Coronary artery (tissue), 2 donors: ENCODE measurements around the gene UNC45A.

Experiments
- DNase-seq: peaks from one replicate; pipeline ENCODE4 v3.0.0-alpha.2; 2017; ENCODE audit warnings: low spot score
- H3K27ac ChIP-seq, 2 donors: fragments of 200-600 bp; sonication (generic); one replicate each; pipeline ENCODE4 v1.5.1; 2016 to 2019
- H3K4me3 ChIP-seq: fragments of 200-600 bp; sonication (generic); 2 replicates; pipeline ENCODE4 v1.5.1; 2016; ENCODE audit warnings: mild to moderate bottlenecking, moderate library complexity
- TF ChIP-seq, protein P1 (sequence below): fragments of 200-600 bp; sonication (generic); IDR thresholded peaks from one replicate; pipeline ENCODE4 v1.5.1; 2019; ENCODE audit warnings: antibody characterized with exemption

UNC45A gene

DNA sequence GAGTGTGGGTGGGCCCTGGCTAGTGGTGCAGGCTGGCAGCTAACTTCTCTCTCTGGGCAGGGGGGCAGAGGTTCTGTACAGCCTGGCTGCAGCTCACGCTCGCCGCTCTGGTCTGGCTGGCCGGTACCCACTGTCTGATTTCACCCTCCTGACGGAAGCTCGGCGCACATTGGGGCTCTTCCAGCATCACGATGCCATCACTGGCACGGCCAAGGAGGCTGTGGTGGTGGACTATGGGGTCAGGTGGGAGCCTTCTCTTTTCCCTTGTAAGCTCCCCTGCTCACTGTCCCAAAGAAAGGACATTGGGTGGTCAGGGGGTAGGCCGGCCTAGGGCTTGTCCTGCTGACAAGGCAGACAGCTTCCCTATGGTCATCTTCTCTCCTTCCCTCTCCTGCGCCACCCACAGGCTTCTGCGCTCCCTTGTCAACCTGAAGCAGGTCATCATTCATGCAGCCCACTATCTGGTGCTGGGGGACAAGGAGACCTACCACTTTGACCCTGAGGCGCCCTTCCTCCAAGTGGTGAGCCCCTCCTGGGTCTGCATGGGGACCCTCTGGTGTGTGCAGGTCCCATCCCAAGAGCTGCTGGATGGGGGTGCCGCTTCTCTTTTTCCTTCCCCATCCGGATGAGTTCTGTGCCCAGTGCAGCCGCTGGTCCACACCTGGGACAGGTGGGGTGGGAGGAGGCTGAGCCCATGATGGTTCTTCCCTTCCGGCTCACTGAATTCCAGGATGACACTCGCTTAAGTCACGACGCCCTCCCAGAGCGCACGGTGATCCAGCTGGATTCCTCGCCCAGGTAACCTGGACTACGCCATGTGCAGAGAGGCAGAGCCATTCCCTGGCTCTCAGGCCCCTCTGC is 24.4 kb upstream of the UNC45A start:
- TF ChIP-seq, protein P1, sequence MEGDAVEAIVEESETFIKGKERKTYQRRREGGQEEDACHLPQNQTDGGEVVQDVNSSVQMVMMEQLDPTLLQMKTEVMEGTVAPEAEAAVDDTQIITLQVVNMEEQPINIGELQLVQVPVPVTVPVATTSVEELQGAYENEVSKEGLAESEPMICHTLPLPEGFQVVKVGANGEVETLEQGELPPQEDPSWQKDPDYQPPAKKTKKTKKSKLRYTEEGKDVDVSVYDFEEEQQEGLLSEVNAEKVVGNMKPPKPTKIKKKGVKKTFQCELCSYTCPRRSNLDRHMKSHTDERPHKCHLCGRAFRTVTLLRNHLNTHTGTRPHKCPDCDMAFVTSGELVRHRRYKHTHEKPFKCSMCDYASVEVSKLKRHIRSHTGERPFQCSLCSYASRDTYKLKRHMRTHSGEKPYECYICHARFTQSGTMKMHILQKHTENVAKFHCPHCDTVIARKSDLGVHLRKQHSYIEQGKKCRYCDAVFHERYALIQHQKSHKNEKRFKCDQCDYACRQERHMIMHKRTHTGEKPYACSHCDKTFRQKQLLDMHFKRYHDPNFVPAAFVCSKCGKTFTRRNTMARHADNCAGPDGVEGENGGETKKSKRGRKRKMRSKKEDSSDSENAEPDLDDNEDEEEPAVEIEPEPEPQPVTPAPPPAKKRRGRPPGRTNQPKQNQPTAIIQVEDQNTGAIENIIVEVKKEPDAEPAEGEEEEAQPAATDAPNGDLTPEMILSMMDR, result no peak
- Histone ChIP-seq H3K27ac (no peak overlapping the region), H3K4me3 (no peak overlapping the region)
- no peak for DNase-seq

DNA sequence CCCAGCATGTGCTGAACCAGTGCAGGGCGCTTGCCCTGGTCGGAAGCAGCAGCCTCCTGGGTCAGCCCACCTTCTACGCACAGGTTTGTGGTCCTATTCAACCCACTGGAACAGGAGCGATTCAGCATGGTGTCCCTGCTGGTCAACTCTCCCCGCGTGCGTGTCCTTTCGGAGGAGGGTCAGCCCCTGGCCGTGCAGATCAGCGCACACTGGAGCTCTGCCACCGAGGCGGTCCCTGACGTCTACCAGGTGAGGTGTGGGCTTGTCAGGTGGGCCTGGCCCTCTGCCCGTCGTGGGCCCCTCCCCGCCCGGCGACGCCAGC is 23.8 kb upstream of the UNC45A start:
- Histone ChIP-seq H3K4me3 (no peak overlapping the region), H3K27ac (no peak overlapping the region)
- no peak for DNase-seq
- TF ChIP-seq, protein P1, result no peak

DNA sequence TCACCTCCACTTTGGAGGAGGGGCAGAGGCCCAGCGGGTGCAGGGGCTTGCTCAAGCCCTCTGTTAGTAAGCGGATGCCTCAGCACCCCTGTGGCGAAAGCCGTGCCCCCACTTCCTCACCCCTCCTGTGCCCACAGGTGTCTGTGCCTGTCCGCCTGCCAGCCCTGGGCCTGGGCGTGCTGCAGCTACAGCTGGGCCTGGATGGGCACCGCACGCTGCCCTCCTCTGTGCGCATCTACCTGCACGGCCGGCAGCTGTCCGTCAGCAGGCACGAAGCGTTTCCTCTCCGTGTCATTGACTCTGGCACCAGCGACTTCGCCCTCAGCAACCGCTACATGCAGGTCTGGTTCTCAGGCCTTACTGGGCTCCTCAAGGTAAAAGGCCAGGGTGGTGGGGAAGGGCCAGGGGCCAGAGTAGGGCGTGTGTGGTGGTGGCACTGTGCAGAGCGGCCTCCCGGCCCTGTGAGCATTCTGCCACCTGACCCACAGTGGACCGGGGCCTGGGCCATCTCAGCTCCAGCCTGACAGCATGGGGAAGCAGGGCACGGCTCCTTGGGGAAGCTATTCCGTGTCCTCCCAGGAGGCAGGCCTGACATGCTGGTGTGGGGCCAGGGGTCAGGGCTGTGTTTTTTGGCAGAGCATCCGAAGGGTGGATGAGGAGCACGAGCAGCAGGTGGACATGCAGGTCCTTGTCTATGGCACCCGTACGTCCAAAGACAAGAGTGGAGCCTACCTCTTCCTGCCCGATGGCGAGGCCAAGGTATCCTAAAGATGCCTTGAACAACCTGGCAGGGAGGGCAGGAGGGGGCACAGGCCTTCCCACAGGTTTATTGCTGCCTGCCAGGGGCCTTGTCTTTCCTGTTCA is 22.9 kb upstream of the UNC45A start:
- no peak overlapping the region for H3K27ac ChIP-seq
- no peak for DNase-seq
- H3K4me3 ChIP-seq, result no peak overlapping the region
- TF ChIP-seq, protein P1, result no peak

DNA sequence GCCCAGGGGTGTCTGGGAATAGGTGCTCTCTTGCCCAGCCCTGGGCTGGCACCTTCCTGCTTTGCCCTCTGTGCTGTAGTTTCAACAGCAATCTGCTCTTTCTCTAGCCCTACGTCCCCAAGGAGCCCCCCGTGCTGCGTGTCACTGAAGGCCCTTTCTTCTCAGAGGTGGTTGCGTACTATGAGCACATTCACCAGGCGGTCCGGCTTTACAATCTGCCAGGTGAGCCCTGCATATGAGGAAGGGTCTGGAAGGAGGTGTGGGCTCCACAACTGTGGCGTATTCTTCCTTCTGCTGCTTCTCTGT is 22.4 kb upstream of the UNC45A start:
- H3K4me3 ChIP-seq, result no peak overlapping the region
- H3K27ac ChIP-seq, result no peak overlapping the region
- TF ChIP-seq, protein P1, result no peak
- DNase-seq, result no peak

DNA sequence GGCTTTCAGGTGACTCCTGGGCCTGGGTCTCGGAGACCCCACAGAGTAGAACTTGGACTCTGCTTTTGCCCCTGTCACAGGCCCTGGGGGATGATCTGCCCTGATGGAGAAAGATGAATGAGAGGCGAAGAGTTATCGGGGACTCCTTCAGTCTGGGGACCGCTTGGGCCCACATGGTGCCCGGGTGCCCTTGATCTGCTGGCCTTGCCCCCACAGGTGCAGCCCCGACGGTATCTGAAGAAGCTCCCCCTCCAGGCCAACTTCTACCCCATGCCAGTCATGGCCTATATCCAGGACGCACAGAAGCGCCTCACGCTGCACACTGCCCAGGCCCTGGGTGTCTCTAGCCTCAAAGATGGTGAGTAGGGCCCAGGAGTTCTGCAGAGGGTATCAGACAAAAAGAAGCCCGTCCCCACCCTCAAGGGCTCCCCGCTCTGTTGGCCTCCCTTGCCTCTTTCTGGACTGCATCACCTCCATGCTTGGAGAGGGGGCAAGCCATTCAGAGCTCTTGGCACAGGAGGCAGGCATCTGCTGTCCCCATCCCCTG is 21.6 kb upstream of the UNC45A start:
- no peak for DNase-seq
- no peak overlapping the region for H3K4me3 ChIP-seq
- TF ChIP-seq, protein P1, result no peak
- no peak overlapping the region for H3K27ac ChIP-seq

DNA sequence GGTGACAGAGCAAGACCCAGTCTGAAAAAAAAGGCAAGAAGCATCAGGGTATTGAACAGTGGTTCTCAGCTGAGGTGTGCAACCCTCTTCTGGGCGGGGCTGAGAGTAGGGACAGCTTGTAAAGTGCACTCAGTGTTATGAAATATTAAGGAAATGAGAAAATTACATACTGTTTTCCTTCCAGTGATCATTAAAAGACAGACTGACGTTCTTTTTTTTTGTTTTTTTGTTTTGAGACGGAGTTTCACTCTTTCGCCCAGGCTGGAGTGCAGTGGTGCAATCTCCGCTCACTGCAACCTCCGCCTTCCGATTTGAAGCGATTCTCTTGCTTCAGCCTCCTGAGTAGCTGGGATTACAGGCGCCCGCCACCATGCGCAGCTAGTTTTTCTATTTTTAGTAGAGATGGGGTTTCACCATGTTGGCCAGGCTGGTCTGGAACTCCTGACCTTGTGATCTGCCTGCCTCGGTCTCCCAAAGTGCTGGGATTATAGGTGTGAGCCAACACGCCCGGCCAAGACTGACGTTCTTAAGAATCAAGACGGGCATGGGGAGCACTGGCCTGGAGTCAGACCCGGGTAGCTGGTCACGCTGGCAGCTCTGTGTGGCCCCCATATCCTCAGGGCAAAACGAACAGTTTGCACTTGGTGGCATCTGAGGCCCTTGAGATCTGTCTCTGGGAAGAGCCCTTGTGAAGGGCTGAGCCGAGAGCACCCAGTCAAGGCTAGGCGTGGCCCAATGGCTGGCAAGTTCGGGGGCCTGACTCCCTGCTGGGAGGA is 20.6 kb upstream of the UNC45A start:
- TF ChIP-seq, protein P1, result no peak
- Histone ChIP-seq H3K4me3 (no peak overlapping the region), H3K27ac (no peak overlapping the region)
- DNase-seq, result no peak
